ENCODE results near the gene MAB21L4. TPM values are rescaled to one million over a fixed set of nuclear protein-coding genes. Genes with fewer than 3 reads are reported as not detected.

Gene MAB21L4
- total and polyA plus RNA-seq, 2 donors (not counting 3 experiments of a cell fraction or from before 2014, with no cell fraction given): not detected

DNA sequence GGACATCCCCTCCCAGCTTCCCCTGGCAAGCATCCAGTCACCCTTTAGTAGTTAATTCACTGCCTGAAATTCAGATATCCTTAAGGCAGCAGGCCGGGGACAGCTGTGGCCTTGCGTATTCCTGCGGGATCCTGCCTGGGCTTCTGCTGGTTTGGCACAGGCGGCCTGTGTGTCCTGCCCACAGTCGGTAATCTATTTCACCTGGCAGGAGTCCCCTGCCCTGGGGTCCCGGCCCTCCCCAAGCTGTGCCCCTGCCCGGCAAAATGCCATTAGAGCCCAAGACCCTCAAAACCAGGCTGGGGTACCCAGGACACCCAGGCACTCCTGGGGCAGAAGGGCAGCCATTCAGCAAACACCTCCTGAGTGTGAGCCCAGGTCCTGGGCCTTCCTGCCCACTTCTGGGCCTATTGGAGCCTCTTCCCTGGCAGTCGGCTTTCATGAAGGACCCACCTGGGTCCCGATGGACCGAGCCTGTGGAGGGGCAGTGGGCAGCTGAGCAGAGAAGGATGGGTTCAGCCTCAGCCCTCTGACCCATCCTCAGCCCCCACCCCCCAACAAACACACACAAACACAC, 21.8 kb upstream of the MAB21L4 start:
- no peaks in the 10 kb centered on the region for H3K79me2 ChIP-seq (ENCODE audit: control insufficient read depth, insufficient read depth, low read length)
- H2AFZ ChIP-seq (ENCODE audit: low read depth, low read length): no peak overlapping the region
- FAIRE-seq (no peak), DNase-seq (ENCODE audit: low read depth, low spot score) (no peak)
- no peaks in the 10 kb centered on the region for H3K9me1 ChIP-seq (replicated peaks; ENCODE audit: control insufficient read depth, extremely low read depth, insufficient read depth, low read length)
- no TSS peak for BruUV-seq (replicated peaks)
- ChIA-PET CTCF (interaction anchor here (1.4 kb wide), 1 partner anchor 66 kb away, joined by 7 read pairs; no protein-coding TSS in a partner anchor), POLR2A (no interaction called here)
- H3K9ac ChIP-seq (replicated peaks; ENCODE audit: extremely low read depth, insufficient read depth, low read length): no peak overlapping the region
- no peak overlapping the region for H3K27ac ChIP-seq (ENCODE audit: insufficient read depth, low read depth, low read length)
- no peaks in the 10 kb centered on the region for H3K27me3 ChIP-seq (ENCODE audit: control insufficient read depth in 2 of 2, insufficient read depth in 2 of 2, low read length in 2 of 2)
- no peaks in the 10 kb centered on the region for H3K9me3 ChIP-seq (replicated peaks; ENCODE audit: control insufficient read depth, insufficient read depth, low read length)
- intact Hi-C loops (cut with micrococcal nuclease) (loop anchor here (10.0 kb wide), 1 partner anchor 157 kb away; no protein-coding TSS in a partner anchor), dilution Hi-C loops (cut with MboI; ENCODE audit: extremely low pct_ligation_motif_present, low sequenced_read_pairs) (no loop called here)
- H3K4me1 ChIP-seq (ENCODE audit: control insufficient read depth, extremely low read depth, insufficient read depth, low read length): peaks cover 13% of the 10 kb centered on the region
- H4K20me1 ChIP-seq (replicated peaks; ENCODE audit: control insufficient read depth, extremely low read depth, insufficient read depth, low read length): no peaks in the 10 kb centered on the region
- no peak overlapping the region for H3K4me2 ChIP-seq (ENCODE audit: insufficient read depth, low read length)
- TF ChIP-seq MYC (IDR thresholded peaks at IDR 0.05; ENCODE audit: low read depth, low read length): no peak
- no peak for TF ChIP-seq POLR2A (IDR thresholded peaks at IDR 0.05; ENCODE audit: low read depth, low read length)
- TF ChIP-seq, protein P1, sequence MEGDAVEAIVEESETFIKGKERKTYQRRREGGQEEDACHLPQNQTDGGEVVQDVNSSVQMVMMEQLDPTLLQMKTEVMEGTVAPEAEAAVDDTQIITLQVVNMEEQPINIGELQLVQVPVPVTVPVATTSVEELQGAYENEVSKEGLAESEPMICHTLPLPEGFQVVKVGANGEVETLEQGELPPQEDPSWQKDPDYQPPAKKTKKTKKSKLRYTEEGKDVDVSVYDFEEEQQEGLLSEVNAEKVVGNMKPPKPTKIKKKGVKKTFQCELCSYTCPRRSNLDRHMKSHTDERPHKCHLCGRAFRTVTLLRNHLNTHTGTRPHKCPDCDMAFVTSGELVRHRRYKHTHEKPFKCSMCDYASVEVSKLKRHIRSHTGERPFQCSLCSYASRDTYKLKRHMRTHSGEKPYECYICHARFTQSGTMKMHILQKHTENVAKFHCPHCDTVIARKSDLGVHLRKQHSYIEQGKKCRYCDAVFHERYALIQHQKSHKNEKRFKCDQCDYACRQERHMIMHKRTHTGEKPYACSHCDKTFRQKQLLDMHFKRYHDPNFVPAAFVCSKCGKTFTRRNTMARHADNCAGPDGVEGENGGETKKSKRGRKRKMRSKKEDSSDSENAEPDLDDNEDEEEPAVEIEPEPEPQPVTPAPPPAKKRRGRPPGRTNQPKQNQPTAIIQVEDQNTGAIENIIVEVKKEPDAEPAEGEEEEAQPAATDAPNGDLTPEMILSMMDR (IDR thresholded peaks at IDR 0.05; ENCODE audit: extremely low read depth in 1 of 2, insufficient read depth in 1 of 2, low read depth in 1 of 2, low read length in 2 of 2): no peak
- TF ChIP-seq EZH2 (IDR thresholded peaks at IDR 0.05; ENCODE audit: borderline replicate concordance, low read depth, low read length, severe bottlenecking): no peak
- no peak for TF ChIP-seq POLR2AphosphoS5 (IDR thresholded peaks at IDR 0.05; ENCODE audit: insufficient read depth, low read depth, low read length)
- TF ChIP-seq FOS (IDR thresholded peaks at IDR 0.05; ENCODE audit: borderline replicate concordance, insufficient read depth, low read length): no peak
- no peak for TF ChIP-seq JUN (IDR thresholded peaks at IDR 0.05; ENCODE audit: borderline replicate concordance, insufficient read depth, insufficient read length, low read depth)
- TF ChIP-seq GATA2 (IDR thresholded peaks at IDR 0.05; ENCODE audit: insufficient read depth, insufficient read length, low read depth, low read length): no peak
- TF ChIP-seq, protein P2, sequence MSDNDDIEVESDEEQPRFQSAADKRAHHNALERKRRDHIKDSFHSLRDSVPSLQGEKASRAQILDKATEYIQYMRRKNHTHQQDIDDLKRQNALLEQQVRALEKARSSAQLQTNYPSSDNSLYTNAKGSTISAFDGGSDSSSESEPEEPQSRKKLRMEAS (IDR thresholded peaks at IDR 0.05; ENCODE audit: insufficient read depth, insufficient read length): no peak
- H3K36me3 ChIP-seq (ENCODE audit: control insufficient read depth in 2 of 2, extremely low read depth in 1 of 2, insufficient read depth in 2 of 2, low read length in 2 of 2): no peaks in the 10 kb centered on the region
- H3K4me3 ChIP-seq (replicated peaks in 1 of 3; ENCODE audit: insufficient read depth in 1 of 3, low read depth in 1 of 3, low read length in 3 of 3): no peak overlapping the region

Measured in endothelial cell of umbilical vein (primary cell).